Jurkat, Clone E6-1 (cell line): ENCODE measurements around the gene C19orf18. TPM values are rescaled to one million over a fixed set of nuclear protein-coding genes. Genes with fewer than 3 reads are reported as not detected.
"Not testable (repeated sequence)": the region's sequence is repeated elsewhere in the genome, so short reads cannot be mapped to it uniquely, and the experiment has no call there.

ENCODE experiments used
- DNase-seq: peaks from one replicate; pipeline ENCODE4 v3.0.0-alpha.2; 2011; ENCODE audit warnings: low read depth, low spot score
- H3K4me3 ChIP-seq: 2 replicates; pipeline ENCODE4 v1.5.1; 2011; ENCODE audit warnings: mild to moderate bottlenecking, low read length, control low read depth, moderate library complexity
- polyA plus RNA-seq: library from polyadenylated mRNA; unstranded; fragments of >200 nt; gene quantifications from one replicate; pipeline ENCODE4 v1.2.1, GENCODE V29; 2012; ENCODE audit warnings: missing spikeins; ENCODE audit not compliant: insufficient read length, insufficient read depth

C19orf18 gene
- polyA plus RNA-seq = not detected

DNA sequence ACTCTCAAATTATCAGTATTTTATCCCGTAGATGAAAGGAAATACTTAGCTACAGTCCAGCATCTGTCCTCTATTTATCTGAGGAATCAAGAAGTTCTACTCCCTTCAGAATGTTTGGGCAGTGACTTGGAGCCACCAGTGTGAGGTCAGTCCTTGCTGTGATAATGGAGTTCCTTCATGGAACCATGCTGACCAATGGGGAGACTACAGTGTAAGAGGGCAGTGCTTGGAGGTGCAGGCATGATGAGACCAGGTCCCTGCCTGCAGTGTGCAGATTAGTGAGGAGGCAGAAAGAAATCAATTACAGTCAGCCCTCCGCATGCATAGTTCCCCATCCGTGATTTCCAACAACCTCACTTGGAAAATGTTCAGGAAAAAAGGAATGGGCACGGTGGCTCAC is at the start of gene C19orf18:
Gene C19orf18, minus strand, starts transcription at position 101 of the 400 bp plus-strand sequence. CDS start 102 bp downstream, outside the sequence.
- H3K4me3 ChIP-seq = no peak within 1 kb of the TSS
- DNase-seq = no peak

DNA sequence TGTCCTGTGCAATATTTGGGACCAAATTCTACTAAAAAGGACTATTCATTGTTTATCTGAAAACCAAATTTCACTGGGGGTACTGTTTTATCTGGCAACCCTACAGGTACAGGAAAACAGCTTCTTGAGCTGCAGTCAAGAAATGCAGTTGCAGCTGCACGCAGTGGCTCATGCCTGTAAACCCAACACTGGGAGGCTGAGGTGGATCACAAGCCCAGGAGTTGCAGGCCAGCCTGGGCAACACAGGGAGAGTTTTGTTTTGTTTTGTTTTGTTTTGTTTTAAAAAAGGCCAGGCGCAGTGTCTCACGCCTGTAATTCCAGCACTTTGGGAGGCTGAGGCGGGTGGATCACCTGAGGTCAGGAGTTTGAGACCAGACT is 47.9 kb upstream of the C19orf18 start:
- no peak overlapping the region for H3K4me3 ChIP-seq

DNA sequence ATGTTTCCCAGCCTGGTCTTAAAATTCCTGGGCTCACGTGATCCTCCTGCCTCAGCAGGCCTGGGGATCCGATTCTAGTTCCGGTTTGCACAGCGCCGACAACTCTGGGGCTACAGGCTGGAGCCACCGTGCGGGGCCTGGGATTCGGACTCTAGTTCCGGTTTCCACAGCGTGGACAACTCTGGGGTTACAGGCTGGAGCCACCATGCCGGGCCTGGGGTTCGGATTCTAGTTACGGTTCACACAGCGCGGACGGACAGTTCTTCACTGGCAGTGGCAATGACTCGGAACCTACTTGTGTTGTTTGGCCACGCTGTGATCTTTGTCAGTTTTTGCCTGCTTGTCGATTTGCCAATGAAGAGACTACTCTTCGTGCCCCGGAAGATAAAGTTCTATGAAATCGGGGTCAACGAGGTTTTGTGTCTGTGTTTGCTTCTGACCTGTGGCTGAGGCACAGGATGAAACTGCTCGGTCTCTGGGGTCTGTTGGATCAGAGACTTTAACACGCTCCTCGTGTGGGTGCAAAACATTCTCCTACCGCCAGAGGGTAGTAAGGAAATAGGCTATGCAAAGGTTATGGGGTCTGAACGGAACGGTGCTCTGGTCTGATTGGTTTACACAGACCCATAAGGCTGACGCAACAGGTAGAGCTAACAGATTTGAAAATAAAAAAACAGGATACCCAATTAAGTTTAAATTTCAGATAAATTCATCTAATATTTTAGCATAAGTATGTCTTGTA is 47.4 kb upstream of the C19orf18 start:
- peak; percentile 4 for DNase-seq
- no peak overlapping the region for H3K4me3 ChIP-seq

More for the DNA sequence above, 47.9 kb upstream of the C19orf18 start:
- no peak for DNase-seq

DNA sequence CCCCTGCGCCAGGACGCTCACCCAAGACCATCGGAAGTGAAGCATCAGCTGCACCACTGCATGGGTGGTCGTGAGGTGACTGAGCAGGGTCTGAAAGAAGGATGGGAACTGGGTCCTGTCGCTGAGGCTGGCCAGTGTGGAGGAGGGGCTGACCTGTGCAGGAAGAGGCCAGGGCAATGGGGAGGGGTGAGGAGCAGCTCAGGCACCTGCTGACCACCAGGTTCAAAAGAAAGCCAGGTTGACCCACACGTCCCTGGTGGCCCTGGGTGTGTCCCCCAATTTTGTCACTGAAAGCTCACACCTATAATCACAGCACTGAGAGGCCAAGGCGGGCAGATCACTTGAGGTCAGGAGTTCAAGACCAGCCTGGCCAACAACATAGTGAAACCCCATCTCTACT is 45.8 kb upstream of the C19orf18 start:
- no peak overlapping the region for H3K4me3 ChIP-seq
- no peak for DNase-seq

DNA sequence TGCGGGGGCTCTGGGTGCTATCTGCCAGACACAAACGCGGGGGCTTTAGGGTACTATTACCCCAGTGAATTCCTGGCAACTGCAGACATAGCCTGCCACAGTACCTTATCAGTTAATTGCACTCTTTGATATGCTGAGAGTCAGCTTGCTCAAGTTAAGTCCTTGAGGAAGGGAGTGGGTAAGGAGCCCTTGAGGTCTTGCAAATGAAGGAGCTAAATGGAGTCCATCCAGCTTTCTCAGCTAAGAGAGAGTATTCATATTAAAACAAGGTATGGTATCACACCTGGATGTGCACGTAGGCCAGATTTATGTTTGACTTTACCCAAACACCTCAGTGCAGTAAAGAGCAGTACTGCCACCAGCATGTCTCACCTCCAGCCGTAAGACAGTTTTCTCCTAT is 39.8 kb upstream of the C19orf18 start:
- no peak for DNase-seq
- no peak overlapping the region for H3K4me3 ChIP-seq

DNA sequence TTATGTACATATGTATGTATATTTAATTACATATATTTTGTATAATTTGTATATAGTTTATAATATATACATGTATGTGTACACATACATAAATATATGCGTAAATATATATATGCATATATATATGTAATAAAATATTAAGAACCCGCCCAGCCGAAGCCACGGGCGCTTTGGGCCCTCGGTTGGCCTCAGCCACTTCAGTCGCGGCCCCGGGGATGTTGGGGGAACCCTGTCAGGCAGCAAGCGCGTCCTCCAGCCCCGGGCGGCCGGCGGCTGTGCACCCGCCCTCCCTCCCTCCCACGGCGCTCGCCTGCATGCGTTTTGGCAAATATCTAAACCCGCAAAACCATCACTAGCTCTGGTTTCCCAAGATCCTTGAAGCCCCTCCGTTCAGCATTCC is 36.2 kb upstream of the C19orf18 start:
- no peak overlapping the region for H3K4me3 ChIP-seq
- DNase-seq = no peak

DNA sequence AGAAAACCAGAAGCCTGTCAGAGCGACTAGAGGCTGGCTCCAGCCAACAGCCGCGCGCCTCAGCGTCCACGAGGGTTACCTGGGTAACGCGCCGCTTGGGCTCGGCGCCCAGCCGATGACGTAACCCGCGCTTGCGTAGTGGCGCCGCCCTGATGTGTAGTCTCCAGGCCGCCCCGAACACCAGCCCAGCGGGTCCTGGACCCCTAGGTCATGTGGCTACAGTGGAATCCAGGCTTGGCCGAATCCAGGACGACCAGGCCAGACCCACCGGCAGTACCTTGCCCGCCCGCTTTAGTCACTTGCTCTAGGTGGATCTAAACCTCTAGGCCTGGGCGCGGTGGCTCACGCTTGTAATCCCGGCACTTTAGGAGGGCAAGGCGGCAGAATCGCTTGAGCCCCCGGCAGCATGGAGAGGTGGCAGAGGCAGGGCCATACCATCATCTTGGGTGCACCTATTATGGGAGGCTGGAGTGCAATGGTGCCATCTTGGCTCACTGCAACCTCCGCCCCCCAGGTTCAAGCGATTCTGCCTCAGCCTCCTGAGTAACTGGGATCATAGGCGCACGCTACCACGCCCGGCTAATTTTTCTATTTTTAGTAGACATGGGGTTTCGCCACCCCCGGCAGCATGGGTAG is 35.5 kb upstream of the C19orf18 start:
- no peak for DNase-seq
- no peak overlapping the region for H3K4me3 ChIP-seq

DNA sequence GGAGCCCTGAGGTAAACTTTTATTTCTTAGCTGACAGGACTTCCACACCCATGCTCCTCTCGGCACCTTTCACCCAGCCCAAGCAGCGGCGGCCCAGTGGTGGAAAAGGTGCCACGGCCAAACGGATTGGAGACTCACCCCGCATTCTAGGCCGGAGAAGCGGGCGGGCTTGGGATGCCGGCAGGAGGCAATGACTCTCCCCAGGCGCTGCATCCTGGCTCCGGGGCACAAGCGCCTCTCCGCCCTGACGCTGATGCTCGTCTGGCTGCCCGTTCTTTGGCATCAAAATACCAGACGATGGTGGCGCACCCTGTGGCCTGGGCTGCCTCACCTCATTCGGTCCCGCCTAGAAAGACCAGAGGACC is 34.9 kb upstream of the C19orf18 start:
- no peak overlapping the region for H3K4me3 ChIP-seq
- DNase-seq = no peak

DNA sequence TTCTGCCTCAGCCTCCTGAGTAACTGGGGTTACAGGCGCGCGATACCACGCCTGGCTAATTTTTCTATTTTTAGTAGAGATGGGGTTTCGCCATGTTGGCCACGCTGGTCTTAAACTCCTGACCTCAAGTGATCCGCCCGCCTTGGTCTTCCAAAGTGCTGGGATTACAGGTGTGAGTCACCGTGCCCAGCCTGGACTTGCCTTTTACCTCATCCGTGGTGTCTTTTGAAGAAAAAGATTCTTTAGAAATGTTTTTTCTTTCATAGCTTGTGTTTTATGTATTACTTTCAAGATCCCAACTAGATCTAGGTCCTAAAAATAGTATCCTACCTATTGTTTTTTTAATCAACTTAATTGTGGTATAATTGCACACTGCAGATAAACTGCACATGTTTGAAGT is 34.5 kb upstream of the C19orf18 start:
- H3K4me3 ChIP-seq, DNase-seq: not testable (repeated sequence)

DNA sequence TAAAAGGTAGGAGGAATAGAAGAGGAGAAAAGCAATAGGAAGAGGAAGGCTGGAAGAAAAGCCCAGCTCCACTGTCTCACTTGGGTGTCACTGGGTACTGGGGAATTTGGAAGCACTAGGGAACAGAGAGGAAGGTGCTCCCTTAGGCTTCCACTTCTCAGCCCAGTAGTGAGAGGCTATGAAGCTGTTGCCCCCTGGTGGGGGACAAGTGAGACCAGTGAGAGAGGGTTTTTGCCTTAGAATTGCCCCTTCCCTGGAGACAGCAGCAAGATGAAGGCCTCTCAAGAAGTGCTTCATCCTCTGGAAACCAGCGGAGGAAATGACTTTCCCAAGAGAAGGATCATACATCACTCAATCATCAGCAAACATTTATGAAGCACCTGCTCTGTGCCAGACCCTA is 33.0 kb upstream of the C19orf18 start:
- DNase-seq = no peak
- no peak overlapping the region for H3K4me3 ChIP-seq

DNA sequence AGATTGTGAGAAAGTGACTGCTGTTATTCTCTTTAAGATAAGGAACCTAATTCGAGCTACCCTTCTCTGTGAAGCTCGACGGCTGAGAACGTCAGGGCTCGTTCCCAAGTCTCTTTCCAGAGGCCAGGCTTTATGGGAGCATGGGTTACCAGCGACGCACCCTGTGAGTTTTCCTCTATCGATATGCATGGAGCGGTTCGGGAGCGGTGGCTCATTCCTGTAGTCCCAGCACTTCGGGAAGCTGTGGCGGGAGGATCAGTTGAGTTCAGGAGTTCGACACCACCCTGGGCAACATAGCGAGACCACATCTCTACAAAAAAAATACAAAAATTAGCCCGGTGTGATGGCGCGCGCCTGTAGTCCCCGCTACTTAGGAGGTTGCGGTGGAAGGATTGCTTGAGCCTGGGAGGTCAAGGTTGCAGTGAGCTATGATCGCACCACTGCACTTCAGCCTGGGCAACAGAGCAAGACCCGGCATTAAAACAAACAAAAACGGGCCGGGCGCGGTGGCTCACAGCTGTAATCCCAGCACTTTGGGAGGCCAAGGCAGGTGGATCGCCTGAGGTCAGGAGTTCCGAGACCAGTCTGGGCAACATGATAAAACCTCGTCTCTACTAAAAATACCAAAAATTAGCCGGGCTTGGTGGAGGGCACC is 29.0 kb upstream of the C19orf18 start:
- H3K4me3 ChIP-seq = no peak overlapping the region
- no peak for DNase-seq

DNA sequence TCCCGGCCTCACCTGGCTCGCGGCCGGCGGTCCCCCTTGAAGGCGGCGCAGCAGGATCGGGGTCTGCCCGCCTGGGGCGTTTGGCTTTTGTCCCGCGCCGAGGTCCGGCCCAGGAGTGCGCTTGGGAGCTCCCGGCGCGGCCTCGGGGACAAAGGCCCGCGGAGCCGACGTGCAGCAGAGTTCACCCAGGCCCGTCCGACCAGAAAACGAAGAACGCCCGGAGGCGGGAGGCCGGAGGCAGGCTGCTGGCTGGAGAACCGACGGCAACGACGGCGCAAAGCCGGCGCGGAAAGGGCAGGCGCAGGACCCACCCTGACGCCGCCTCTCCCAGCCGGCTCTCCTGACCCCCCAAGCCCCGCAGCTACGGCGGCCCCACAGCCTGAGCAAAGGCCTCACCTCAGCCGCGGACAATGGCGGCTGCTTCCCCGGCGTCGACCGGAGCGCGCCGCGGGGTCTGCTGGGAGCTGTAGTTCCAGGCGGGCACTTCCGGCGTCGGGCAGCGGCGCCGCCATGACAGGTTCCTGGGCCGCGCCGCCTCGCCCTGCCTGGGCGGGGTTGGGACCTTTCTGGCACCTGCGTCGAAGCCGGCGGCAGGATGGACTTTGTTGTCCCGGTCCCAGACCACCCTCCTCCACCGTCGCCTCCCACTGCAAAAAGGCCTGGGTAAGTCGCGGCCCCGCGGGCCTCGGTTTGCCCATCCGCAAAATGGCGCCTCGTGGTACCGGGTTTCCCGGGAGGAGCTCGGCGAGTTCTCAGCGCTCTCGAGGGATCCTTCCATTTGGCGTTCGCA is 28.2 kb upstream of the C19orf18 start, which contains the start of gene ZNF606:
Gene ZNF606, minus strand, starts transcription at position 437 of the 790 bp plus-strand sequence. CDS start 1,501 bp downstream, outside the sequence.
- peak; percentile 33 for DNase-seq
- H3K4me3 ChIP-seq = peak within 1 kb of the TSS; percentile 45

DNA sequence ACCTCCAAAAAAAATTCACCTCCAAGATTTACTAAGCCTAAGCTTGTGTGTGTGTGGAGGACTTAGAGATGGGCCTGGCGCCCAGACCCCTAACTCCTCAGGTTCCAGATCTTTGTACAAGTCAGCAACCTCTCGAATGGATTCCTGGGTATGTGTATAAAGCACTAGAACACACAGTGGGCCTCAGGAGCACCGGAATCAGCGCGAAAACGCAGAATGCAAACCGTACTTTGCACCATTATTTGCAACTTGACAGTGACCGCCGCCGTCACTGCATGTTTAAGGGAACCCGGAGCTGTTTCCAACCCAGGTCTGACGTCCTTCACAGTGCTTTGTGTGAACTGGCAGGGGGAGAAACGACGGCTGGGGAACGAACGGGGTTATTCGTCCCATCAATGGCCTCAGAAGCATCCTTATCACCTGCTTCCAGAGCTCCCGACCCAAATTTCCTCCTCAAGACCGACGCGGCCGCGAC is 27.6 kb upstream of the C19orf18 start:
- H3K4me3 ChIP-seq = peak overlapping the region; percentile 45
- no peak for DNase-seq

DNA sequence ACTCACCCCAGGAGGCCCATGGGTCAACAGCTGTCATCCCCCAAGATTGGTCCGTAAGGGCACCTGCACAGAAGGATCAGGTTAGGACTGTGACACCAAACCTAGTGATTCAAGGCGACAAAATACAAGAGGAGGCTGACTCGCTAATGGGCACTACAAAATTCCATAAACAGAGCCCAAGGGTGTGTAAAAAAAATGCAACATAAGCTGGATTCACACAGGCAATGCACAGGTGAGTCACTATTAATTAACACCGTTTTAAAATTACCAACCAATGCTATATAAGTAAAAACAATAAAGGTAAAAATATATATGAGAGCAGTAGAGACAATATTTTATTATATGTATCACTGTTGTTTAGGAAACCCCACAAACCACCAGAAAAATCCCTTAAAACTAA is 26.3 kb upstream of the C19orf18 start:
- no peak overlapping the region for H3K4me3 ChIP-seq
- DNase-seq = no peak

DNA sequence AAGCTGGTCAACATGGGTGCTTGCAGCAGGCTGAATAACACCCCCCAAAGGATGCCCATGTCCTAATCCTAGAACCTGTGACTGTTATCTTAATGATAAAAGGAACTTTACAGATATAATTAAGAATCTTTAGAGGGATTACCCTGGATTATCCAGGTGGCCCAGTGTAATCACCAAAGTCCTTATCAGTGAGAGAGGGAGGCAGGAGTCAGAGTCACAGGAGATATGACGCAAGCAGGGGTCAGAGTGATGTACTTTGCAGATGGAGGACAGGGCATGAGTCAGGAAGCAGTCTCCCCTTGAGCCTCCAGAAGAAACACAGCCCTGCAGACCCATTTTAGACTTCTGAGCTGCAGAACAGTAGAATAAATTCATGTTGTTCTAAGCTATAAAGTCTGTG is 18.5 kb upstream of the C19orf18 start:
- H3K4me3 ChIP-seq = no peak overlapping the region
- DNase-seq = no peak

DNA sequence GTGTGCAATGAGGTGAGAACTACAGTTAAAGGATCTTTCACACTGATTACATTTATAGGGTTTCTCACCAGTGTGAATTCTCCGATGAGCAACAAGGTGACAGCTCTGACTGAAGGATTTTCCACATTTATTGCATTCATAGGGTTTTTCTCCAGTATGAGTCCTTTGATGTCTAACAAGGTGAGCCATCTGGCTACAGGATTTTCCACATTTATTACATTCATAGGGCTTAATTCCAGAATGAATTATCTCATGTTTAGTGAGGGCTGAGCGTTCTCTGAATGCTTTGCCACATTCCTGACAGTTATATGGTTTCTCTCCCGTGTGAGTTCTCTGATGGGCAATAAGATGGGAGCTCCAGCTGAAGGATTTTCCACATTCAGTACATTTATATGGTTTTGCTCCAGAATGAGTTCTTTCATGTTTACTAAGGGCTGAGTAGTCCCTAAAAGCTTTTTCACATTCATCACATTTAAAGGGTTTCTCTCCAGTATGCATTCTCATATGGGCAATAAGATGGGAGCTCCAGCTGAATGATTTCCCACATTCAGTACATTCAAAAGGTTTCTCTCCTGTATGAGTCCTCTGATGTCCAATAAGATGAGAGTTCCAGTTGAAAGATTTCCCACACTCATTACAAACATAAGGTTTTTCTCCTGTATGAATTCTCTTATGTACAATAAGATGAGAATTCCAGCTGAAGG is 4.4 kb upstream of the C19orf18 start:
- no peak overlapping the region for H3K4me3 ChIP-seq
- DNase-seq = no peak

DNA sequence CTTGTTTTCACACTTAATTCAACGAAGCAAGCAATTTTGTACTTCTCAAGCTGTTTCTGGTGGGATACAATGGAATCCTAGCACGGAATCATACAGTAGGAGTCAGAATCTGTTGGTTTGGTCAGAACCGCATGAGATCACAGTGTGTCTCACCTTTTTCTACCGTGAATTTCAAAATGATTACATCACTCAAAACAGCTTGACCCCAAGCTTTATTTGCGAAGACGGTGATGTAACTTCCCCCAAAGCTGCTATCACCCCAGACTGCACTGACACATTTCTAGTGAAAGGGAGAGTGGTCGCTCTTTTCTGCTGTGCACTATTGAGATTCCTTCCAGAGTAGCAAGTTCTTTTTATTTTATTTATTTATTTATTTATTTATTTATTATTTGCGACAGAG is 9.6 kb downstream of the C19orf18 start:
- H3K4me3 ChIP-seq = no peak overlapping the region
- no peak for DNase-seq

DNA sequence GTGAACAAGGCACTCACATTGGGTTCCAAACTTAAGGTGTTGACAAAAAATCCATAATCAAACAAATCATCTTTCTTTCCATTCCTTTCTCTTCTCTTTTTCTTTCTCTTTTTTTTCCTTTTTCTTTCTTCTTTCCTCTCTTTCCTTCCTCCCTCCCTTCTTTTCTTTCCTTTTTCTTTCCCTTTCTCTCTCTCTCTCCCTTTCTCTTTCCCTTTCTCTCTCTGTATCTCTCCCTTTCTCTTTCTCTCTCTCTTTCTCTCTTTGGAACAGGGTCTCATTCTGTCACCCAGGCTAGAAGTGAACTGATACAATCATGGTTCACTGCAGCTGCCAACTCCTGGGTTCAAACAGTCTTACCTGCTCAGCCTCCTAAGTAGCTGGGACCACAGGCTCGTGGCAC is 12.5 kb downstream of the C19orf18 start:
- no peak for DNase-seq
- no peak overlapping the region for H3K4me3 ChIP-seq

DNA sequence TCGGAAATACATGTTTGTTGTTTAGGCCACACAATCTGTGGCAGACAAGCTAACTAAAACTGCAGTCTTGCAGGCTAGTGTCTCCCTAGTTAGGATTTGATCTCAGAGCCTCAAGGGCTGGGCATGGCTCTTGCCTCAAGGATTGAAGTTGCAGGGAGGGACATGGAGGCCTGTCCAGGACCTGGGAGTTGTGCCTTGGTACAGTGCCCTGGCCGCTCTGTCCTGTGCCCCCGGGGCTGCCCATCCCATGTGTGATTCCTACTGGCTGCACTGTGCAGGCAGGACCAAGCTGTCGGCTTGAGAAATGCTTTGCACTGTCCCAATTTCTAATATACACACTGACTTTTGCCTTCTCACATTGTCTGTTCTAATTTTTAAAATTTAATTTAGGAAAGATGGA is 19.3 kb downstream of the C19orf18 start:
- DNase-seq = no peak
- no peak overlapping the region for H3K4me3 ChIP-seq
